Measurements from ENCODE around the gene PIH1D1. TPM values are rescaled to one million over a fixed set of nuclear protein-coding genes. Genes with fewer than 3 reads are reported as not detected.
"Not testable (repeated sequence)": the region's sequence is repeated elsewhere in the genome, so short reads cannot be mapped to it uniquely, and the experiment has no call there.

PIH1D1 gene
- total and polyA plus RNA-seq, 8 donors, result 58.9 to 193 (median 87.5) TPM

- TF ChIP-seq EP300 (IDR thresholded peaks at IDR 0.05), result no peak
- no peak for TF ChIP-seq POLR2AphosphoS5 (IDR thresholded peaks at IDR 0.05)
- TF ChIP-seq POLR2A (IDR thresholded peaks at IDR 0.05), result no peak
- no peak for TF ChIP-seq CTCF (IDR thresholded peaks at IDR 0.05)
- DNase-seq, result no peak
- no peaks in the 10 kb centered on the region for H3K27me3 ChIP-seq
- intact Hi-C loops (cut with DNase I; ENCODE audit: low total_unique reads), result no loop called here
- peaks cover 0 to 12% (median 9%) of the 10 kb centered on the region in 4 donors for H3K4me1 ChIP-seq
- no peaks in the 10 kb centered on the region for H3K9me3 ChIP-seq
- H3K27ac ChIP-seq, result no peak overlapping the region
- H3K4me3 ChIP-seq, result no peak overlapping the region
- peaks cover 16 to 81% (median 74%) of the 10 kb centered on the region in 4 donors for H3K36me3 ChIP-seq
- WGBS, 5 donors, result 88 to 94% (median 92%) methylated on average over 37 to 39 of the region's 39 CpGs
These were observed 12.5 kb upstream of the PIH1D1 start for GRCh38 chr19:49463960-49464740.

- H3K36me3 ChIP-seq, result peaks cover 16 to 82% (median 68%) of the 10 kb centered on the region in 4 donors
- intact Hi-C loops (cut with DNase I; ENCODE audit: low total_unique reads), result no loop called here
- H3K4me3 ChIP-seq, result no peak overlapping the region
- H3K9me3 ChIP-seq, result no peaks in the 10 kb centered on the region
- 83 to 89% (median 87%) methylated on average over 12 of the region's 12 CpGs for WGBS, 5 donors
- H3K27me3 ChIP-seq, result no peaks in the 10 kb centered on the region
- DNase-seq, result no peak
- no peak overlapping the region for H3K27ac ChIP-seq
- H3K4me1 ChIP-seq, result peaks cover 0 to 15% (median 4%) of the 10 kb centered on the region in 4 donors
- no peak for TF ChIP-seq EP300 (IDR thresholded peaks at IDR 0.05)
- no peak for TF ChIP-seq CTCF (IDR thresholded peaks at IDR 0.05)
- no peak for TF ChIP-seq POLR2A (IDR thresholded peaks at IDR 0.05)
These were observed 10.9 kb upstream of the PIH1D1 start for GRCh38 chr19:49462492-49462891.

- TF ChIP-seq POLR2AphosphoS5 (IDR thresholded peaks at IDR 0.05) (no peak), EP300 (IDR thresholded peaks at IDR 0.05) (no peak), POLR2A (IDR thresholded peaks at IDR 0.05) (no peak), CTCF (IDR thresholded peaks at IDR 0.05) (no peak)
- H3K36me3 ChIP-seq, result peaks cover 16 to 76% (median 61%) of the 10 kb centered on the region in 4 donors
- H3K4me3 ChIP-seq, result no peak overlapping the region
- no peaks in the 10 kb centered on the region for H3K27me3 ChIP-seq
- H3K9me3 ChIP-seq, result no peaks in the 10 kb centered on the region
- no peak overlapping the region for H3K27ac ChIP-seq
- 96 to 98% (median 98%) methylated on average over 20 to 37 of the region's 37 CpGs for WGBS, 5 donors
- peaks cover 0 to 23% (median 7%) of the 10 kb centered on the region in 4 donors for H3K4me1 ChIP-seq
- intact Hi-C loops (cut with DNase I; ENCODE audit: low total_unique reads), result no loop called here
- DNase-seq, result no peak
These were observed 10.0 kb upstream of the PIH1D1 start for GRCh38 chr19:49461656-49462055.

GRCh38 chr19:49461130-49461529, 9.5 kb upstream of the PIH1D1 start:
- H3K27ac ChIP-seq; H3K4me3 ChIP-seq; intact Hi-C loops (cut with DNase I; ENCODE audit: low total_unique reads); H3K27me3 ChIP-seq; H3K9me3 ChIP-seq; DNase-seq: not testable (repeated sequence)
- peaks cover 0 to 25% (median 7%) of the 10 kb centered on the region in 4 donors for H3K4me1 ChIP-seq
- H3K36me3 ChIP-seq, result peaks cover 16 to 74% (median 57%) of the 10 kb centered on the region in 4 donors
- 10% methylated on average over 1 of the region's 1 CpG; no CpG with 5 or more reads in 4 of the 5 donors for WGBS, 5 donors

GRCh38 chr19:49459388-49459787, 7.8 kb upstream of the PIH1D1 start:
- intact Hi-C loops (cut with DNase I; ENCODE audit: low total_unique reads), result no loop called here
- H3K36me3 ChIP-seq, result peaks cover 10 to 56% (median 40%) of the 10 kb centered on the region in 4 donors
- 88 to 96% (median 93%) methylated on average over 7 to 12 of the region's 12 CpGs for WGBS, 5 donors
- TF ChIP-seq POLR2A (IDR thresholded peaks at IDR 0.05) (no peak), EP300 (IDR thresholded peaks at IDR 0.05) (no peak), POLR2AphosphoS5 (IDR thresholded peaks at IDR 0.05) (no peak), CTCF (IDR thresholded peaks at IDR 0.05) (no peak)
- H3K27me3 ChIP-seq, result no peaks in the 10 kb centered on the region
- no peak for DNase-seq
- no peaks in the 10 kb centered on the region for H3K9me3 ChIP-seq
- no peak overlapping the region for H3K4me3 ChIP-seq
- H3K4me1 ChIP-seq, result peaks cover 5 to 37% (median 12%) of the 10 kb centered on the region in 4 donors
- H3K27ac ChIP-seq, result no peak overlapping the region
